ENCODE data around the gene GNAI1.

GNAI1 gene

DNA sequence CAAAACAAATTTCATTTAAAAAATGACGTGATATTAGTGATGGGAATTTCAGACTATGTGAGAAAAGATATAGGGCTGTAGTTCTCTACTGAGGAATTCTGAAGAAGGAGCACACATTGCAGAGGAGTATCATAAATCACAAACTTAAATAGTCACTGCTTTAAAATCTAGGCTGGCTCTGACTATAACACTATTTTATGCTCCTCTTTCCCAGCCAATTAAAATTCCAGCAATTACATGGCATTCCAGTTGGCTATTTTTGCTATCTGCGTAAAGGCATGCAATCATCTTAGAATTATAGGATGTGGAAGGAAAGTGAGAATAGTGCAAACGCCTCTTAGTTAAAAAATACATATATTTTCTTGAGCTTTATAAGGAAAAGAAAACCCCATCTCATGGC is 123.1 kb downstream of the GNAI1 start:
- Histone ChIP-seq H3K36me3 (ENCODE audit: control insufficient read depth, low read length) (no peaks in the 10 kb centered on the region), H3K4me1 (ENCODE audit: control insufficient read depth, low read length) (no peaks in the 10 kb centered on the region), H3K4me2 (ENCODE audit: low read length) (no peak overlapping the region), H3K4me3 (ENCODE audit: low read length) (no peak overlapping the region), H3K79me2 (ENCODE audit: control insufficient read depth, low read length) (no peaks in the 10 kb centered on the region), H3K9me2 (replicated peaks; ENCODE audit: control insufficient read depth, low read length) (no peaks in the 10 kb centered on the region), H3K27ac (ENCODE audit: low read depth, low read length) (no peak overlapping the region), H3K9me3 (ENCODE audit: control insufficient read depth, insufficient read depth, low read length) (no peaks in the 10 kb centered on the region), H4K20me1 (ENCODE audit: control insufficient read depth, insufficient read depth, low read depth, low read length) (no peaks in the 10 kb centered on the region), H3K27me3 (ENCODE audit: control insufficient read depth, low read length) (no peaks in the 10 kb centered on the region), H3F3A (ENCODE audit: control insufficient read depth, insufficient read depth) (no peaks in the 10 kb centered on the region)
- TF ChIP-seq EZH2phosphoT487 (IDR thresholded peaks at IDR 0.05; ENCODE audit: borderline replicate concordance, low read length): no peak
- TF ChIP-seq, protein P1, sequence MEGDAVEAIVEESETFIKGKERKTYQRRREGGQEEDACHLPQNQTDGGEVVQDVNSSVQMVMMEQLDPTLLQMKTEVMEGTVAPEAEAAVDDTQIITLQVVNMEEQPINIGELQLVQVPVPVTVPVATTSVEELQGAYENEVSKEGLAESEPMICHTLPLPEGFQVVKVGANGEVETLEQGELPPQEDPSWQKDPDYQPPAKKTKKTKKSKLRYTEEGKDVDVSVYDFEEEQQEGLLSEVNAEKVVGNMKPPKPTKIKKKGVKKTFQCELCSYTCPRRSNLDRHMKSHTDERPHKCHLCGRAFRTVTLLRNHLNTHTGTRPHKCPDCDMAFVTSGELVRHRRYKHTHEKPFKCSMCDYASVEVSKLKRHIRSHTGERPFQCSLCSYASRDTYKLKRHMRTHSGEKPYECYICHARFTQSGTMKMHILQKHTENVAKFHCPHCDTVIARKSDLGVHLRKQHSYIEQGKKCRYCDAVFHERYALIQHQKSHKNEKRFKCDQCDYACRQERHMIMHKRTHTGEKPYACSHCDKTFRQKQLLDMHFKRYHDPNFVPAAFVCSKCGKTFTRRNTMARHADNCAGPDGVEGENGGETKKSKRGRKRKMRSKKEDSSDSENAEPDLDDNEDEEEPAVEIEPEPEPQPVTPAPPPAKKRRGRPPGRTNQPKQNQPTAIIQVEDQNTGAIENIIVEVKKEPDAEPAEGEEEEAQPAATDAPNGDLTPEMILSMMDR (IDR thresholded peaks at IDR 0.05; ENCODE audit: low read depth, low read length, poor library complexity, severe bottlenecking): no peak

DNA sequence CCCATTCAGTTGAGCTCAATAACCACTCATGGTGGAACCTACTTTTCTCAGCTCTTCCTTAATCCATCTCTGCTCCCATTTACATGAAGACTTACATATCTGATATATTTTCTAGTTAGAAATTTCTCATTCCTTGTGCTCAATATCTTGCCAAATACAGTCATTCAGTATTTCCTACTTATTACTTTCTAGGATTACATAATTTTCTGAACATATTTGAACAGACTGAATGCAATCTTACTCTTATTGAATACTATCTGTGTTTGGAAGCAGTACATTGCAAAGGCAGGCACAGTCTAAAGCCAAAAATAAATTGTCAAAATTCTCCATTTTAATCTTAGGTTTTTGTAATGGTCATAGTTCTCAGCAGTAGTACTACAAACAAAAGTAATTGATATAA is 126.0 kb downstream of the GNAI1 start:
- Histone ChIP-seq H3K9me2 (replicated peaks; ENCODE audit: control insufficient read depth, low read length) (no peaks in the 10 kb centered on the region), H4K20me1 (ENCODE audit: control insufficient read depth, insufficient read depth, low read depth, low read length) (no peaks in the 10 kb centered on the region), H3K27ac (ENCODE audit: low read depth, low read length) (no peak overlapping the region), H3K4me2 (ENCODE audit: low read length) (no peak overlapping the region), H3K79me2 (ENCODE audit: control insufficient read depth, low read length) (no peaks in the 10 kb centered on the region), H3K4me1 (ENCODE audit: control insufficient read depth, low read length) (no peaks in the 10 kb centered on the region), H3K27me3 (ENCODE audit: control insufficient read depth, low read length) (no peaks in the 10 kb centered on the region), H3K4me3 (ENCODE audit: low read length) (no peak overlapping the region), H3K9me3 (ENCODE audit: control insufficient read depth, insufficient read depth, low read length) (no peaks in the 10 kb centered on the region), H3K36me3 (ENCODE audit: control insufficient read depth, low read length) (no peaks in the 10 kb centered on the region), H3F3A (ENCODE audit: control insufficient read depth, insufficient read depth) (no peaks in the 10 kb centered on the region)
- TF ChIP-seq, protein P1 (IDR thresholded peaks at IDR 0.05; ENCODE audit: low read depth, low read length, poor library complexity, severe bottlenecking): no peak
- no peak for TF ChIP-seq EZH2phosphoT487 (IDR thresholded peaks at IDR 0.05; ENCODE audit: borderline replicate concordance, low read length)

DNA sequence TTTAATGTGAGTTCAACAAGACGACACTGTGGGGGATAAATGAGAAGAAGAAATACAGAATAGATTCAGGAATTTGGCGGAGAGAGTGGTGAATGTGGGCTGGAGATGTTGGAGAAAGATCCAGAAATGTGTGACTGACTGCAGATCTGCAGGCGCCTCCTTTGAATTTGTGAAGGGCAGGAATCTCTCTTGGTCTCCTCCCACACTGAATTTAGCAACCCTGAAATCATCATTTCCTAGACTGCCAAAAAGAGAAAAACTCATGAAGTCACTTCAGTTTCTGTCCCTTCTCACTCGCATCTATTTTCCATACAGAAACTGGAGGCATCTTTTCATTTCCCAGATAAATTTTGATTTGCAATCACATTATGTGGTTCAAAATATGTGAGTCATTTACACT is 128.7 kb downstream of the GNAI1 start:
- Histone ChIP-seq H3K9me3 (ENCODE audit: control insufficient read depth, insufficient read depth, low read length) (no peaks in the 10 kb centered on the region), H3K36me3 (ENCODE audit: control insufficient read depth, low read length) (no peaks in the 10 kb centered on the region), H3K27me3 (ENCODE audit: control insufficient read depth, low read length) (no peaks in the 10 kb centered on the region), H3K4me3 (ENCODE audit: low read length) (no peak overlapping the region), H3K9me2 (replicated peaks; ENCODE audit: control insufficient read depth, low read length) (no peaks in the 10 kb centered on the region), H3F3A (ENCODE audit: control insufficient read depth, insufficient read depth) (no peaks in the 10 kb centered on the region), H3K27ac (ENCODE audit: low read depth, low read length) (no peak overlapping the region), H3K79me2 (ENCODE audit: control insufficient read depth, low read length) (no peaks in the 10 kb centered on the region), H4K20me1 (ENCODE audit: control insufficient read depth, insufficient read depth, low read depth, low read length) (no peaks in the 10 kb centered on the region), H3K4me1 (ENCODE audit: control insufficient read depth, low read length) (no peaks in the 10 kb centered on the region), H3K4me2 (ENCODE audit: low read length) (no peak overlapping the region)
- TF ChIP-seq, protein P1 (IDR thresholded peaks at IDR 0.05; ENCODE audit: low read depth, low read length, poor library complexity, severe bottlenecking): no peak
- no peak for TF ChIP-seq EZH2phosphoT487 (IDR thresholded peaks at IDR 0.05; ENCODE audit: borderline replicate concordance, low read length)

GRCh38 chr7:80263821-80264220 is 129.2 kb downstream of the GNAI1 start:
- TF ChIP-seq, protein P1 (IDR thresholded peaks at IDR 0.05; ENCODE audit: low read depth, low read length, poor library complexity, severe bottlenecking): no peak
- no peak for TF ChIP-seq EZH2phosphoT487 (IDR thresholded peaks at IDR 0.05; ENCODE audit: borderline replicate concordance, low read length)
- Histone ChIP-seq H4K20me1 (ENCODE audit: control insufficient read depth, insufficient read depth, low read depth, low read length) (no peaks in the 10 kb centered on the region), H3K9me3 (ENCODE audit: control insufficient read depth, insufficient read depth, low read length) (no peaks in the 10 kb centered on the region), H3F3A (ENCODE audit: control insufficient read depth, insufficient read depth) (no peaks in the 10 kb centered on the region), H3K4me1 (ENCODE audit: control insufficient read depth, low read length) (no peaks in the 10 kb centered on the region), H3K9me2 (replicated peaks; ENCODE audit: control insufficient read depth, low read length) (no peaks in the 10 kb centered on the region), H3K27ac (ENCODE audit: low read depth, low read length) (no peak overlapping the region), H3K27me3 (ENCODE audit: control insufficient read depth, low read length) (no peaks in the 10 kb centered on the region), H3K4me2 (ENCODE audit: low read length) (no peak overlapping the region), H3K79me2 (ENCODE audit: control insufficient read depth, low read length) (no peaks in the 10 kb centered on the region), H3K36me3 (ENCODE audit: control insufficient read depth, low read length) (no peaks in the 10 kb centered on the region), H3K4me3 (ENCODE audit: low read length) (no peak overlapping the region)
